ENCODE results near the gene ASTN2. TPM values are rescaled to one million over a fixed set of nuclear protein-coding genes. Genes with fewer than 3 reads are reported as not detected.
A peak's percentile ranks its signal among the peaks of the same experiment; 100 is the strongest.

ASTN2 gene
- total and polyA plus RNA-seq, 2 experiments from 2014 or later, result 5.6 to 7.7 TPM

GRCh38 chr9:116623715-116624114 is 791.1 kb downstream of the ASTN2 start:
- no peak overlapping the region for H3K27ac ChIP-seq
- no peaks in the 10 kb centered on the region for H3K36me3 ChIP-seq
- DNase-seq (ENCODE audit: low read depth in 1 of 2, low spot score in 1 of 2), result no peak
- H3K4me1 ChIP-seq (ENCODE audit: low read depth), result no peaks in the 10 kb centered on the region
- TF ChIP-seq CTCF (IDR thresholded peaks at IDR 0.05; ENCODE audit: low read depth, low read length), result no peak
- no peaks in the 10 kb centered on the region for H3K9me3 ChIP-seq (ENCODE audit: low read depth)
- H3K4me3 ChIP-seq, result no peak overlapping the region
- H3K27me3 ChIP-seq, result no peaks in the 10 kb centered on the region

- Histone ChIP-seq H3K4me3 (no peak overlapping the region), H3K27ac (no peak overlapping the region), H3K4me1 (ENCODE audit: low read depth) (no peaks in the 10 kb centered on the region), H3K9me3 (ENCODE audit: low read depth) (no peaks in the 10 kb centered on the region), H3K36me3 (no peaks in the 10 kb centered on the region), H3K27me3 (no peaks in the 10 kb centered on the region)
- no peak for DNase-seq (ENCODE audit: low read depth in 1 of 2, low spot score in 1 of 2)
- no peak for TF ChIP-seq CTCF (IDR thresholded peaks at IDR 0.05; ENCODE audit: low read depth, low read length)
Observed at GRCh38 chr9:116617389-116617788, 797.5 kb downstream of the ASTN2 start.

- no peak for TF ChIP-seq CTCF (IDR thresholded peaks at IDR 0.05; ENCODE audit: low read depth, low read length)
- Histone ChIP-seq H3K27ac (no peak overlapping the region), H3K27me3 (no peaks in the 10 kb centered on the region), H3K4me1 (ENCODE audit: low read depth) (no peaks in the 10 kb centered on the region), H3K9me3 (ENCODE audit: low read depth) (no peaks in the 10 kb centered on the region), H3K36me3 (no peaks in the 10 kb centered on the region), H3K4me3 (no peak overlapping the region)
- DNase-seq (ENCODE audit: low read depth in 1 of 2, low spot score in 1 of 2), result no peak
Observed at GRCh38 chr9:116616304-116616914, 798.4 kb downstream of the ASTN2 start.

GRCh38 chr9:116608064-116608463 is 806.8 kb downstream of the ASTN2 start:
- Histone ChIP-seq H3K36me3 (no peaks in the 10 kb centered on the region), H3K4me3 (no peak overlapping the region), H3K27ac (no peak overlapping the region), H3K27me3 (no peaks in the 10 kb centered on the region), H3K4me1 (ENCODE audit: low read depth) (no peaks in the 10 kb centered on the region), H3K9me3 (ENCODE audit: low read depth) (no peaks in the 10 kb centered on the region)
- no peak for TF ChIP-seq CTCF (IDR thresholded peaks at IDR 0.05; ENCODE audit: low read depth, low read length)
- no peak for DNase-seq (ENCODE audit: low read depth in 1 of 2, low spot score in 1 of 2)

- Histone ChIP-seq H3K27ac (no peak overlapping the region), H3K36me3 (no peaks in the 10 kb centered on the region)
Observed at GRCh38 chr9:116605904-116606341, 808.9 kb downstream of the ASTN2 start.

More at GRCh38 chr9:116605904-116606341, 808.9 kb downstream of the ASTN2 start:
- Histone ChIP-seq H3K4me3 (no peak overlapping the region), H3K4me1 (ENCODE audit: low read depth) (no peaks in the 10 kb centered on the region), H3K27me3 (no peaks in the 10 kb centered on the region), H3K9me3 (ENCODE audit: low read depth) (no peaks in the 10 kb centered on the region)
- peak in 1 of 2 donors; percentile 62 for DNase-seq (ENCODE audit: low read depth in 1 of 2, low spot score in 1 of 2)
- peak; percentile 17 for TF ChIP-seq CTCF (IDR thresholded peaks at IDR 0.05; ENCODE audit: low read depth, low read length)
